Stimulated activated naive CD8-positive, alpha-beta T cell treated with anti-CD3 and anti-CD28 coated beads, Interleukin-15, amount 100 ng/mL, for 72 hours (primary cell): ENCODE measurements around the gene LYAR.
"Not testable (repeated sequence)": the region's sequence is repeated elsewhere in the genome, so short reads cannot be mapped to it uniquely, and the experiment has no call there.

Source experiments
- ATAC-seq: fragments of 150-1000 bp; cut with Tn5 transposase; 2 replicates; pipeline ENCODE4 v1.10.0; 2021; ENCODE audit warnings: mild to moderate bottlenecking, moderate library complexity
- DNase-seq, 2 donors: peaks; one replicate each; pipeline ENCODE4 v3.0.0; 2021 to 2022
- H3K27ac Mint-ChIP-seq, 2 donors: one replicate each; pipeline ENCODE4 v1.8.0; 2022; ENCODE audit warnings: mild to moderate bottlenecking in 2 of 2, mixed read lengths in 2 of 2, moderate library complexity in 2 of 2
- H3K27me3 Mint-ChIP-seq: one replicate; pipeline ENCODE4 v1.8.0; 2022; ENCODE audit warnings: mixed read lengths
- H3K4me1 Mint-ChIP-seq: one replicate; pipeline ENCODE4 v1.8.0; 2022; ENCODE audit warnings: mild to moderate bottlenecking, mixed read lengths
- H3K4me3 Mint-ChIP-seq, 2 donors: one replicate each; pipeline ENCODE4 v1.8.0; 2022; ENCODE audit warnings: mild to moderate bottlenecking in 2 of 2, mixed read lengths in 2 of 2, moderate library complexity in 1 of 2
- H3K9me3 Mint-ChIP-seq, 2 donors: one replicate each; pipeline ENCODE4 v1.8.0; 2022; ENCODE audit warnings: mixed read lengths in 2 of 2

Gene LYAR

GRCh38 chr4:4289055-4289454, 899 bp downstream of the LYAR start:
- ATAC-seq: no peak
- Mint-ChIP-seq H3K9me3 (no peaks in the 10 kb centered on the region), H3K27me3 (no peaks in the 10 kb centered on the region), H3K4me1 (peaks cover 49% of the 10 kb centered on the region), H3K27ac (peak overlapping the region; percentile 97), H3K4me3 (peak overlapping the region; percentile 98 to 99)
- no peak for DNase-seq

GRCh38 chr4:4288098-4288497, 1.9 kb downstream of the LYAR start:
- Mint-ChIP-seq H3K4me3 (peak overlapping the region; percentile 8 to 28), H3K9me3 (no peaks in the 10 kb centered on the region), H3K27me3 (no peaks in the 10 kb centered on the region), H3K4me1 (peaks cover 49% of the 10 kb centered on the region), H3K27ac (peak overlapping the region in 1 of 2 donors; percentile 76)
- no peak for DNase-seq
- ATAC-seq: no peak

GRCh38 chr4:4284827-4285618, 4.9 kb downstream of the LYAR start:
- H3K27ac Mint-ChIP-seq: no peak overlapping the region
- H3K27me3 Mint-ChIP-seq: no peaks in the 10 kb centered on the region
- H3K4me1 Mint-ChIP-seq: peaks cover 36% of the 10 kb centered on the region
- H3K4me3 Mint-ChIP-seq: no peak overlapping the region
- DNase-seq (no peak), ATAC-seq (no peak)
- no peaks in the 10 kb centered on the region for H3K9me3 Mint-ChIP-seq

GRCh38 chr4:4281787-4282186, 8.2 kb downstream of the LYAR start:
- Mint-ChIP-seq H3K27me3 (no peaks in the 10 kb centered on the region), H3K27ac (no peak overlapping the region), H3K9me3 (no peaks in the 10 kb centered on the region), H3K4me1 (peaks cover 9% of the 10 kb centered on the region), H3K4me3 (no peak overlapping the region)
- no peak for DNase-seq
- ATAC-seq: no peak

- DNase-seq (no peak), ATAC-seq (no peak)
- no peak overlapping the region for H3K27ac Mint-ChIP-seq
- H3K4me1 Mint-ChIP-seq: no peaks in the 10 kb centered on the region
- H3K4me3 Mint-ChIP-seq: no peak overlapping the region
- H3K27me3 Mint-ChIP-seq: no peaks in the 10 kb centered on the region
- no peaks in the 10 kb centered on the region for H3K9me3 Mint-ChIP-seq
These were observed 12.4 kb downstream of the LYAR start for GRCh38 chr4:4277531-4277930.

- Mint-ChIP-seq H3K27ac (peak overlapping the region; percentile 66 to 96), H3K27me3 (no peaks in the 10 kb centered on the region), H3K9me3 (no peaks in the 10 kb centered on the region), H3K4me1 (no peaks in the 10 kb centered on the region), H3K4me3 (no peak overlapping the region)
- no peak for DNase-seq
- no peak for ATAC-seq
These were observed 15.7 kb downstream of the LYAR start for GRCh38 chr4:4274226-4274625.

GRCh38 chr4:4271912-4272311, 18.0 kb downstream of the LYAR start:
- Mint-ChIP-seq H3K9me3 (no peaks in the 10 kb centered on the region), H3K27ac (no peak overlapping the region), H3K4me3 (no peak overlapping the region), H3K27me3 (no peaks in the 10 kb centered on the region), H3K4me1 (no peaks in the 10 kb centered on the region)
- ATAC-seq: no peak
- DNase-seq: no peak

- no peak overlapping the region for H3K27ac Mint-ChIP-seq
- H3K4me1 Mint-ChIP-seq: no peaks in the 10 kb centered on the region
- no peak for DNase-seq
- no peak overlapping the region for H3K4me3 Mint-ChIP-seq
- H3K9me3 Mint-ChIP-seq: no peaks in the 10 kb centered on the region
- H3K27me3 Mint-ChIP-seq: no peaks in the 10 kb centered on the region
- ATAC-seq: no peak
These were observed 19.4 kb downstream of the LYAR start for GRCh38 chr4:4270529-4270928.

- Mint-ChIP-seq H3K27me3 (no peaks in the 10 kb centered on the region), H3K4me1 (no peaks in the 10 kb centered on the region), H3K9me3 (no peaks in the 10 kb centered on the region), H3K27ac (peak overlapping the region; percentile 12 to 57), H3K4me3 (no peak overlapping the region)
- ATAC-seq (no peak), DNase-seq (no peak)
These were observed 20.1 kb downstream of the LYAR start for GRCh38 chr4:4269856-4270255.

- Mint-ChIP-seq H3K27me3 (no peaks in the 10 kb centered on the region), H3K4me3 (no peak overlapping the region), H3K27ac (peak overlapping the region; percentile 31 to 59), H3K4me1 (no peaks in the 10 kb centered on the region), H3K9me3 (no peaks in the 10 kb centered on the region)
- ATAC-seq (no peak), DNase-seq (no peak)
These were observed 20.6 kb downstream of the LYAR start for GRCh38 chr4:4269331-4269731.

- no peak for DNase-seq
- no peak for ATAC-seq
- Mint-ChIP-seq H3K9me3 (no peaks in the 10 kb centered on the region), H3K4me3 (no peak overlapping the region), H3K27ac (peak overlapping the region in 1 of 2 donors; percentile 31), H3K4me1 (no peaks in the 10 kb centered on the region), H3K27me3 (no peaks in the 10 kb centered on the region)
These were observed 21.2 kb downstream of the LYAR start for GRCh38 chr4:4268776-4269175.

- H3K27ac Mint-ChIP-seq: peak overlapping the region in 1 of 2 donors; percentile 63
- DNase-seq: no peak
- H3K4me3 Mint-ChIP-seq: no peak overlapping the region
- no peaks in the 10 kb centered on the region for H3K27me3 Mint-ChIP-seq
- ATAC-seq: no peak
- H3K4me1 Mint-ChIP-seq: no peaks in the 10 kb centered on the region
- H3K9me3 Mint-ChIP-seq: no peaks in the 10 kb centered on the region
These were observed 22.0 kb downstream of the LYAR start for GRCh38 chr4:4267981-4268380.

- H3K4me3 Mint-ChIP-seq: no peak overlapping the region
- H3K27ac Mint-ChIP-seq: no peak overlapping the region
- peak; percentile 97 for ATAC-seq
- H3K4me1 Mint-ChIP-seq: no peaks in the 10 kb centered on the region
- DNase-seq: no peak
- no peaks in the 10 kb centered on the region for H3K9me3 Mint-ChIP-seq
- no peaks in the 10 kb centered on the region for H3K27me3 Mint-ChIP-seq
These were observed 29.7 kb downstream of the LYAR start for GRCh38 chr4:4260185-4260751.

- H3K27ac Mint-ChIP-seq: no peak overlapping the region
- ATAC-seq (no peak), DNase-seq (no peak)
- H3K4me1 Mint-ChIP-seq: no peaks in the 10 kb centered on the region
- no peaks in the 10 kb centered on the region for H3K9me3 Mint-ChIP-seq
- H3K4me3 Mint-ChIP-seq: no peak overlapping the region
- no peaks in the 10 kb centered on the region for H3K27me3 Mint-ChIP-seq
These were observed 30.4 kb downstream of the LYAR start for GRCh38 chr4:4259484-4260100.

- H3K4me3 Mint-ChIP-seq, H3K27ac Mint-ChIP-seq, DNase-seq, H3K27me3 Mint-ChIP-seq, ATAC-seq, H3K9me3 Mint-ChIP-seq, H3K4me1 Mint-ChIP-seq: not testable (repeated sequence)
These were observed 32.2 kb downstream of the LYAR start for GRCh38 chr4:4257705-4258104.

GRCh38 chr4:4256799-4257198, 33.2 kb downstream of the LYAR start:
- ATAC-seq (no peak), DNase-seq (no peak)
- Mint-ChIP-seq H3K27me3 (no peaks in the 10 kb centered on the region), H3K27ac (no peak overlapping the region), H3K4me1 (peaks cover 5% of the 10 kb centered on the region), H3K4me3 (no peak overlapping the region), H3K9me3 (no peaks in the 10 kb centered on the region)
